Activated CD4-positive, alpha-beta T cell treated with anti-CD3 and anti-CD28 coated beads, Interleukin-2, amount 50 U/mL, for 1 hour (primary cell): ENCODE data around the gene UQCRC2.
"Not testable (repeated sequence)": the region's sequence is repeated elsewhere in the genome, so short reads cannot be mapped to it uniquely, and the experiment has no call there.

Experiments used
- DNase-seq: peaks from one replicate; pipeline ENCODE4 v3.0.0-alpha.2; 2020

The UQCRC2 gene

GRCh38 chr16:21984062-21984461, 30.9 kb downstream of the UQCRC2 start:
- no peak for DNase-seq

- DNase-seq = no peak
Observed at GRCh38 chr16:21985524-21985923, 32.4 kb downstream of the UQCRC2 start.

GRCh38 chr16:21986692-21987246, 33.6 kb downstream of the UQCRC2 start:
- DNase-seq = no peak

- no peak for DNase-seq
Observed at GRCh38 chr16:21987498-21987897, 34.3 kb downstream of the UQCRC2 start.

- no peak for DNase-seq
Observed at GRCh38 chr16:21989133-21989532, 36.0 kb downstream of the UQCRC2 start.

- no peak for DNase-seq
Observed at GRCh38 chr16:21989751-21990150, 36.6 kb downstream of the UQCRC2 start.

GRCh38 chr16:21990381-21990944, 37.3 kb downstream of the UQCRC2 start:
- DNase-seq = no peak

- no peak for DNase-seq
Observed at GRCh38 chr16:21991621-21992020, 38.5 kb downstream of the UQCRC2 start.

- no peak for DNase-seq
Observed at GRCh38 chr16:21994856-21995465, 41.8 kb downstream of the UQCRC2 start.

GRCh38 chr16:21996923-21997696, 43.9 kb downstream of the UQCRC2 start:
- no peak for DNase-seq

GRCh38 chr16:21997697-21998480, 44.7 kb downstream of the UQCRC2 start:
- no peak for DNase-seq

- DNase-seq = no peak
Observed at GRCh38 chr16:22001591-22001990, 48.4 kb downstream of the UQCRC2 start.

- DNase-seq = not testable (repeated sequence)
Observed at GRCh38 chr16:22002047-22002446, 48.9 kb downstream of the UQCRC2 start.

- DNase-seq = no peak
Observed at GRCh38 chr16:22003195-22003594, 50.0 kb downstream of the UQCRC2 start.

GRCh38 chr16:22004341-22004740, 51.2 kb downstream of the UQCRC2 start:
- DNase-seq = no peak

- DNase-seq = no peak
Observed at GRCh38 chr16:22005746-22006145, 52.6 kb downstream of the UQCRC2 start.

- no peak for DNase-seq
Observed at GRCh38 chr16:22006636-22007035, 53.5 kb downstream of the UQCRC2 start.

GRCh38 chr16:22007159-22007508, 54.0 kb downstream of the UQCRC2 start:
- DNase-seq = no peak

- DNase-seq = peak; percentile 63
Observed at GRCh38 chr16:22007509-22008214, 54.5 kb downstream of the UQCRC2 start, which contains the start of gene MOSMO. Gene MOSMO, plus strand, starts transcription at chr16:22008111. Its CDS starts 191 bp downstream, at chr16:22008302.

GRCh38 chr16:22008215-22009059, 55.3 kb downstream of the UQCRC2 start:
- DNase-seq = peak; percentile 13

- DNase-seq = no peak
Observed at GRCh38 chr16:22010902-22011301, 57.7 kb downstream of the UQCRC2 start.
